Endothelial cell of hepatic sinusoid (primary cell): ENCODE results near the gene METTL13.

Experiments
- in situ Hi-C: cut with HindIII; loops from 2 replicates; pipeline ENCODE4 v1.10.0; 2017; ENCODE audit warnings: low sequenced_read_pairs

The METTL13 gene

GRCh38 chr1:171762143-171762563 lies 19.3 kb upstream of the METTL13 start:
- in situ Hi-C loops, result no loop called here

DNA sequence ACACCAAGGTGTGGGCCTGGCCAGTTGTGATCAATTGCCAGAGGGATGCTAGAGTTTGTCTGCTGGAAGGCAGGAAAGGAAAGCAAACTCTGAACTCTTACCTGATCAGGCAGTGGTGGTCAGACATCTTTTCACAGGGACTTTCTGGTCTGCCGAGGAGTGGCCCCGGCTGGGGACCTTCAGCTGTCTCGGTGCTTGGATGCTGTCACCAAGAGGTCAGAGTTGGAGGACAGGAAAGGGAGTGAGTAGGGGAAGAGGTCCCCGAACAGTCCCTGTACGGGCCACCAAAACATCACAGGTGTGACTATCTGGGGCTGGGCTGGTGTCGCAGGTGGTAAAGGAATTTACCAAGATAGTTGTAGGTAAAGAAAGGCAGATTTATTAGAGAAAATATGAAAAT lies 17.7 kb upstream of the METTL13 start:
- in situ Hi-C loops, result no loop called here

GRCh38 chr1:171769171-171769570 lies 12.3 kb upstream of the METTL13 start:
- in situ Hi-C loops, result no loop called here

DNA sequence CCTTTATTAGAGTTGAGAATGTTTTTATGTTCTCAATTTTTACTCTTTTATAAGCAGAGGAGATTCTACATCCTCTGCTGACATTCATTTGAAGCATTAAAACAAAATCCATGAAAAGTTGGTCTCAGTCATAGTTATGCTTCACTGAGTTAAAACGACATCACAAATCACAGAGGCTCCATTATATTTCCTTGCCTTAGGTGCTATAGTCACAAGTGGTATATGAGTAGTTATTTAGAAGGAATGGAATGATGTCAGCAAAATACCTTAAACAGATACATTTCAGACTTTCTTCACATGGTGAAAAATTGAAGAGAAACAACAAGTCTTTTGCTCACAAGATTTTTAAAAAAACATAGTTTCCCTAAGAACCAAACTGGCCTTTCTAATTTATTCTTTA lies 11.7 kb upstream of the METTL13 start:
- in situ Hi-C loops, result no loop called here

- in situ Hi-C loops, result no loop called here
Measured at GRCh38 chr1:171772312-171772711, 9.1 kb upstream of the METTL13 start.

- in situ Hi-C loops, result loop anchor here (10.0 kb wide), 1 partner anchor 64 kb away; the partner anchor contains the start of gene DNM3
Measured at GRCh38 chr1:171780583-171781175, 781 bp upstream of the METTL13 start.

DNA sequence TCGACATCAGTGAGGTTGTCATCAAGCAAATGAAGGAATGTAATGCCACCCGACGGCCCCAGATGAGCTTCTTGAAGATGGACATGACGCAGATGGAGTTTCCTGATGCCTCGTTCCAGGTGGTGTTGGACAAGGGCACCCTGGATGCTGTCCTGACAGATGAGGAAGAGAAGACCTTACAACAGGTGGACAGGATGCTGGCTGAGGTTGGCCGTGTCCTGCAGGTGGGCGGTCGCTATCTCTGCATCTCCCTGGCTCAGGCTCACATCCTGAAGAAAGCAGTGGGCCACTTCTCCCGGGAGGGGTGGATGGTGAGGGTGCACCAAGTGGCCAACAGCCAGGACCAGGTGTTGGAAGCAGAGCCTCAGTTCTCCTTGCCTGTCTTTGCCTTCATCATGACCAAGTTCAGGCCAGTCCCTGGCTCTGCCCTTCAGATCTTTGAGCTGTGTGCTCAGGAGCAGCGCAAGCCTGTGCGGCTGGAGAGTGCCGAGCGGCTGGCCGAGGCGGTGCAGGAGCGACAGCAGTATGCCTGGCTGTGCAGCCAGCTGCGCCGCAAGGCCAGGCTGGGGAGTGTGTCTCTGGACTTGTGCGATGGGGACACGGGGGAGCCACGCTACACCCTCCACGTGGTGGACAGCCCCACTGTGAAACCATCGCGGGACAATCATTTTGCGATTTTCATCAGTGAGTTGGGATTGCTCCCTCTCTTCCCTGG lies 2.5 kb downstream of the METTL13 start:
- in situ Hi-C loops, result loop anchor here (10.0 kb wide), 1 partner anchor 61 kb away; the partner anchor contains the start of gene DNM3

DNA sequence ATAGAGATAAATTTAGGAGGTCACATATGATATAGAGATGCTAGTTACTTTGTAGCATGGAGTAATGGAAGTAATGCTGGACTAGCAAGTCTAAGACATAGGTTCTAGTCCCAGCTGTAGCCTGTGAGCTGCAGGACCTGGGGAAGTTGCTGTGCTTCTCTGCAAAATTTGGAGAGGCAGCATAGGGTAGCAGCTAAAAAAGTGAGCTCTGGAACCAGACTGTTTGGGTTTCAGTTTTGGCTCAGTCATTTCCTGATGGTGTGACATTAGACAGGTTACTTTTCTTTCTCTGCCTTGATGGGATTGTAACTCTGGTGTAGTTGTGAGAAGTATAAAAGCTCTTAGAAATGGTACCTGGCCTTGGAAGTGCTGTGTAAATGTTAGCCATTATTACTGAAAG lies 3.3 kb downstream of the METTL13 start:
- in situ Hi-C loops, result loop anchor here (10.0 kb wide), 1 partner anchor 60 kb away; the partner anchor contains the start of gene DNM3

GRCh38 chr1:171785766-171786165 lies 4.3 kb downstream of the METTL13 start:
- in situ Hi-C loops, result loop anchor here (10.0 kb wide), 1 partner anchor 59 kb away; the partner anchor contains the start of gene DNM3

DNA sequence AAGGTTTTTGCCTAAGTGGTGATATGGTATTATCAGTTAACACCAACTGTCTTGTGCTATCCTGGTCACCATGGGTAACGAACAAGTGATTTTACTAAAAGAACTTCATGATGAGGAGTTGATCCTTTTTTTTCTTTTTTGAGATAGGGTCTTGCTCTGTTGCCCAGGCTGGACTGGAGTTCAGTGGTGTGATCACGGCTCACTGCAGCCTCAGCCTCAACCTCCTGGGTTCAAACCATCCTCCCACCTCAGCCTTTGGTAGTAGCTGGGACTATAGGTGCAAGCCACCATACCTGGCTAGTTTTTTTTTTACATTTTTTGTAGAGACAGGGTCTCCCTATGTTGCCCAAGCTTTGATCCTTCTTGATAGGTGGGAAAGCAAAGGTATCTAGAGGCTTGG lies 5.1 kb downstream of the METTL13 start:
- in situ Hi-C loops, result loop anchor here (10.0 kb wide), 1 partner anchor 58 kb away; the partner anchor contains the start of gene DNM3

DNA sequence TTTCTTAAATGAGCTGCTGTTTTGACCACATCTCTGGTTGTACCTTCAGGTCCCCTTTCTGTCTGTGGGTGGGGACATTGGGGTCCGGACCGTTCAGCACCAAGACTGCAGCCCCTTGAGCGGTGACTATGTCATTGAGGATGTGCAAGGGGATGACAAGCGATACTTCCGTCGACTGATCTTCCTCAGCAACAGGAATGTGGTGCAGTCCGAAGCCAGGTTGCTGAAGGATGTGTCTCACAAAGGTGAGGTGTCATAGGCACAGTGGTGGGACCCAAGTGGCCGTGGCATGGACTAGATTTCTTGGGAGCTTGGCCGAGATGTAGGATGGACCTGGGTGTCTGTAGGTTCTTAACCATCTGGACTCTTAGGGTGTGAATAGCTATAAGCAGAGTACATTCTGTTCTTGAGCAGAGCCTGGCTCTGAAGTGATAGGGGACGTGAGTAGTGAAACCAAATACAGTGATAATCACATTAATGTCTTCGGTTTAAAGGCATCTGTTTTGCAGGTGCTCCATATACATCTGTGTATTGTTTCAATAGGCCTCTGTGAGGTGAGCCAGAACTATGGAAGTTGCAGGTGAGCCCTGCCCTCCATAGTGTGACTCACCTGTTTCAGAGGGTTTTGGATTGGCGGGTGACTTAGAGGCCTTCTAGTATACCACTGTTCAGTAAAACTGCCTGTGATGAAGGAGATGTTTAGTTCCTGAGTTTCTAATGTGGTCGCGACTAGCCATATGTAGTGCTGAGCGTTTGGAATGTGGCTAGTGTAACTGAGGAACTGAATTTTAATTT lies 6.4 kb downstream of the METTL13 start:
- in situ Hi-C loops, result loop anchor here (10.0 kb wide), 1 partner anchor 57 kb away; the partner anchor contains the start of gene DNM3

DNA sequence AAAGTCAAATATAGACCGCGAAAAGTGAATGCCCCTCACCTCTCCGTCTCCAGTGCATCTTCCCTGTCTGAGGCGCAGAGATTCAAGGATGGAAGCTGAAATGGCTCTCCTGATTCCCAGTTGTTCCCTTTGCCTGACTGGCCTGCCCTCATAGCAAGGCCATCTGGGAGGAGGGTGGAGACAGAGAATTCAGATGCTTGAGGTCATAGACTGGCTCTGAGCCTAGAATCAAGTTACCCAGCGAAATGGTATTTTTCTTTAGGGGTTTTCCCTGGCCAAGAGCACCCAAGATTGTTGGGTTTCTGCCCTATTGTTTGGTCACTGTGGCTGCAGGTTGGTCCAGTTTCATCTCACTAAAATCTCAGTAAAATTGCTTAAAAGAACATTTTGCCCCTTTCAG lies 7.2 kb downstream of the METTL13 start:
- in situ Hi-C loops, result loop anchor here (10.0 kb wide), 1 partner anchor 56 kb away; the partner anchor contains the start of gene DNM3

DNA sequence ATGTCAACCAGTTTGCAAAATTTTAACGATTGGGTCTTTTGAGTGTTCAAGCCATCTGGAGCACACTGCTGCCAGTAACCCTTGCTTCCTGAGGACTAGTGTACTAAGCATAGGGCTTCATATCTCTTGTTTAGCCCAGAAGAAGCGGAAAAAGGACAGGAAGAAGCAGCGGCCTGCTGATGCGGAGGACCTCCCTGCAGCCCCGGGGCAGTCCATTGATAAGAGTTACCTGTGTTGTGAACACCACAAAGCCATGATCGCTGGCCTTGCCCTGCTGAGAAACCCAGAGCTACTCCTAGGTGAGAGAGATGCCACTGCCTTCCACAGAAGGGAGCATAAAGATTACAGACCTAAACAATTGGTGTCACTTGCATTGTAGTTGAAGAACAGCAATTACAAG lies 8.9 kb downstream of the METTL13 start:
- in situ Hi-C loops, result no loop called here

GRCh38 chr1:171792656-171793369 lies 11.4 kb downstream of the METTL13 start:
- in situ Hi-C loops, result no loop called here

DNA sequence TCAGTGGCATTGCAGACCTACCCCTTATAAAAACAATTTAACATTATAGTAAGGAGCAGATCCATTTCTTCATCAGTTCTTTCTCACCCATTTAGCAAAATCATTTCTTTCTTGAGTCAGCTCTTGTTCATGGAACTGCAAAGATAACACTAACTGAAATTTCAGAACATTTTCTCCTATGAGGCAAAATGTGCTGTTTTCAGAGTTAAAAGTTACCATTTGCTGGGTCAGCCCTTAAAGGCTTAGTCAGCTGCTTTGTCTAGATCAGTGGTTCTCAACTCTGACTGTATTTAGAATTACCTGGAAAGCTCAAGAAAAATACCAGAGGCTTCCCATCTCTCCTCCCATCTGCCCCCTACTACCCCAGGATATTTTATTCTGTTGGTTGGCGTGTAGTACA lies 12.2 kb downstream of the METTL13 start:
- in situ Hi-C loops, result no loop called here

DNA sequence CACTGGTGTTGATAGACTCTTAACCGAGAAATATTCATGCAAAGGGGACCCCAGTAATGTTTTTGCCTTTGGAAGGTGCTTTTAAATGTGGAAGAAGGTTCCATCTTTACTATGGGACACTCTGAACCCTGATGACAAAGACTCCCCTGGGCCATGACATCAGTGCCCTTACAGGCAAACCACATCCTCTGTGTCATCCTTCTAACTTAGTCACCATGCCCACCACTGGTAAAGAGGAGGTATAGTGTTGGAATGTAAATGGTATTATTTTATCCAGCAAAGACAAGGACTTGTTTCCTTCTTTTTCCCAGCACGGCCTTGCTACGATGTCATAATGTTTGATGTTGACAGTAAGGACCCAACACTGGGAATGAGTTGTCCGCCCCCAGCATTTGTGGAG lies 12.6 kb downstream of the METTL13 start:
- in situ Hi-C loops, result no loop called here

DNA sequence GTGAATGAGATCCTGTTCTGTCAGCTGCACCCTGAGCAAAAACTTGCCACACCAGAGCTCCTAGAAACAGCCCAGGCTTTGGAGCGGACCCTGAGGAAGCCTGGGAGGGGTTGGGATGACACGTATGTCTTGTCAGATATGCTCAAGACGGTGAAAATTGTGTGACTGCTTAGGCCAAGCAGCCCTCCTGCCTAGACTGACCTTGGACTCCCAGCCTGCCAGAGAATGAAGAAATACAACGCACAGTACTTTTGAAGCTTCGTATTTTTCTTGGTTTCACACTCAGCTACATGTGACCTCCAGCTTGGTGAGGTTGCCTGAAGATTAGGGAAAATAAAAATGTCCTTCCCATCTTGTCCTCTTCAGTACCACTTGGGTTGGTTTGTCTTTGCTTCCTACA lies 15.1 kb downstream of the METTL13 start:
- in situ Hi-C loops, result no loop called here

GRCh38 chr1:171798311-171798710 lies 16.9 kb downstream of the METTL13 start:
- in situ Hi-C loops, result no loop called here

DNA sequence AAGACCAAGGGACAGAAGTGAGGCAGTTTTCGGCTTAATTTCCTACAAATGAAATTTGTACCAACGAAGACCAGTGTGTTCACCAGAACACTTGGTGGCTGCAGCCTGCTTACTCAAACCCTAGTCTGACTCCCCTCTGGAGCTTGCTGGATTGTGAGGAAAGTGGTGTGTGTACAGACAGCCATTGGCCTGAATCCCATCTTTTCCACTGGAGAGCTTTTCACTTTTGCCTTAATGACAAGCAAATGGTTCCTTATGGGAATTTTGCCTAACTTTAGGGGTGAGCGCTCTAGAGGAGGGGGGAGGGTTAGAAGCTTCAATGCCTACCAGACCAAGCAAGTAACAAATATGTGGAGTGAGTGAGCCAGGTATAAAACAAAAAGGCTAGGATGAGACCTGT lies 17.3 kb downstream of the METTL13 start:
- in situ Hi-C loops, result no loop called here

DNA sequence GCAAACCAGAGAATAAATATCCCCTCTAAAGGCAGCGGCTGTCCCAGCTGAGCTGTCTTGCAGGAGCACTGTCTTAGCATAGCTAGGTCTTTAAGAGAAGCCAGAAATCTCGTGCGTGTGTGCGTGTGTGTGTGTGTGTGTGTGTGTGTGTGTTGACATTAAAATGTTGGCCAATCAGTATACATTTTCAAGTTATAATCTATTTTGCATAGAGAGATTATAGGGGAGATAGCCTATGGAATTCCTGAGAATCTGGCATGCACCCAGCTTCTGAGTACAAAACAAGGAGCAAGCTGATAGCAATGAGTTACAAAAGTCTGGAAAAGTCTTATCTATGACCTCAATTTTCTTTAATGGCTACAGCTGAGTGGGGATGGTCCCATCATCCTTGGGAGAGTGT lies 17.7 kb downstream of the METTL13 start:
- in situ Hi-C loops, result no loop called here

DNA sequence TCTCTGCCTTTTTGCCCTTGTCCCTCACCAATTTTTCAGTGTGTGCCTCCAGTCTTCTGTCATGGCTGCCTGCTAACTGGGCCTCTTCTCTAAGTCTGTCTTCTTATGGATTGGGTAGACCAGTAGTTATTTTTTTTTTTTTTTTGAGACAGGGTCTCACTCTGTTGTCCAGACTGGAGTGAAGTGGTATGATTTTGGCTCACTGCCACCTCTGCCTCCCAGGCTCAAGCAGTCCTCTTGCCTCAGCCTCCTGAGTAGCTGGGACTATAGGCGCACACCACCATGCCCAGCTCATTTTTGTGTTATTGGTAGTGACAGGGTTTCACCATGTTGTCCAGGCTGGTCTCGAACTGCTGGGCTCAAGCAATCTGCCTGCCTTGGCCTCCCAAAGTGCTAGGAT lies 18.2 kb downstream of the METTL13 start:
- in situ Hi-C loops, result loop anchor here (5.0 kb wide), 1 partner anchor 183 kb away; no protein-coding TSS in a partner anchor
